Measurements from ENCODE around the gene HS2ST1. TPM values are rescaled to one million over a fixed set of nuclear protein-coding genes. Genes with fewer than 3 reads are reported as not detected.

The HS2ST1 gene
- total and polyA plus RNA-seq, 2 experiments from 2014 or later: 6.7 to 17.1 TPM

GRCh38 chr1:87064309-87064708 is 149.9 kb downstream of the HS2ST1 start (continued):
- TF ChIP-seq STAT1 (IDR thresholded peaks at IDR 0.05; ENCODE audit: unreplicated experiment): no peak
- no peak for TF ChIP-seq ZNF331 (CRISPR knock-in tag; IDR thresholded peaks at IDR 0.05; ENCODE audit: low read depth)
- TF ChIP-seq ETS1 (IDR thresholded peaks at IDR 0.05): no peak

- H3K4me1 ChIP-seq (ENCODE audit: insufficient read depth): no peaks in the 10 kb centered on the region
- no peak overlapping the region for H3K27ac ChIP-seq (ENCODE audit: low read depth)
- H3K27me3 ChIP-seq (ENCODE audit: insufficient read depth): no peaks in the 10 kb centered on the region
- Mint-ChIP-seq H3K36me3 (ENCODE audit: low read depth) (peaks cover 27% of the 10 kb centered on the region; the same call in 2 of the 3 replicates), H3K27ac (no peak overlapping the region), H3K9me3 (peaks cover 19% of the 10 kb centered on the region), H3K4me3 (no peak overlapping the region), H3K27me3 (ENCODE audit: insufficient read depth, low read depth, poor library complexity) (peaks cover 1% of the 10 kb centered on the region), H3K4me1 (no peaks in the 10 kb centered on the region)
- no peaks in the 10 kb centered on the region for H3K36me3 ChIP-seq (ENCODE audit: insufficient read depth)
- no peak overlapping the region for H2AFZ ChIP-seq
- no peaks in the 10 kb centered on the region for H3F3A ChIP-seq (replicated peaks; ENCODE audit: low read depth)
- H3K79me2 ChIP-seq (replicated peaks; ENCODE audit: insufficient read depth): peaks cover 93% of the 10 kb centered on the region
- no peak for DNase-seq (ENCODE audit: low spot score)
- H3K4me2 ChIP-seq: no peak overlapping the region
- H3K9me2 ChIP-seq (ENCODE audit: insufficient read depth): no peaks in the 10 kb centered on the region
- no peak overlapping the region for H3K4me3 ChIP-seq
- peaks cover 3% of the 10 kb centered on the region; the same call in 1 of the 2 replicates for H4K20me1 ChIP-seq (replicated peaks; ENCODE audit: insufficient read depth)
- ATAC-seq: no peak
- TF ChIP-seq EZH2phosphoT487 (IDR thresholded peaks at IDR 0.05; ENCODE audit: unreplicated experiment) (no peak), ETS1 (IDR thresholded peaks at IDR 0.05) (no peak), ZNF114 (CRISPR knock-in tag; IDR thresholded peaks at IDR 0.05) (no peak), POLR2AphosphoS5 (IDR thresholded peaks at IDR 0.05; ENCODE audit: low read depth) (no peak), STAT1 (IDR thresholded peaks at IDR 0.05; ENCODE audit: unreplicated experiment) (no peak), ZNF462 (CRISPR knock-in tag; IDR thresholded peaks at IDR 0.05) (no peak), JUNB (IDR thresholded peaks at IDR 0.05; ENCODE audit: unreplicated experiment) (no peak), ZNF331 (CRISPR knock-in tag; IDR thresholded peaks at IDR 0.05; ENCODE audit: low read depth) (no peak), REST (IDR thresholded peaks at IDR 0.05; ENCODE audit: unreplicated experiment) (no peak), CREB1 (CRISPR knock-in tag; IDR thresholded peaks at IDR 0.05; ENCODE audit: low read depth) (no peak), EZH2 (IDR thresholded peaks at IDR 0.05; ENCODE audit: low read depth, unreplicated experiment) (no peak)
Measured at GRCh38 chr1:87064986-87065385, 150.6 kb downstream of the HS2ST1 start.
